ENCODE measurements around the gene FN1. TPM values are rescaled to one million over a fixed set of nuclear protein-coding genes. Genes with fewer than 3 reads are reported as not detected.

Gene FN1
- polyA plus RNA-seq, 1 of the 3 experiments (the other 2 are of a cell fraction) = 1,671 TPM

DNA sequence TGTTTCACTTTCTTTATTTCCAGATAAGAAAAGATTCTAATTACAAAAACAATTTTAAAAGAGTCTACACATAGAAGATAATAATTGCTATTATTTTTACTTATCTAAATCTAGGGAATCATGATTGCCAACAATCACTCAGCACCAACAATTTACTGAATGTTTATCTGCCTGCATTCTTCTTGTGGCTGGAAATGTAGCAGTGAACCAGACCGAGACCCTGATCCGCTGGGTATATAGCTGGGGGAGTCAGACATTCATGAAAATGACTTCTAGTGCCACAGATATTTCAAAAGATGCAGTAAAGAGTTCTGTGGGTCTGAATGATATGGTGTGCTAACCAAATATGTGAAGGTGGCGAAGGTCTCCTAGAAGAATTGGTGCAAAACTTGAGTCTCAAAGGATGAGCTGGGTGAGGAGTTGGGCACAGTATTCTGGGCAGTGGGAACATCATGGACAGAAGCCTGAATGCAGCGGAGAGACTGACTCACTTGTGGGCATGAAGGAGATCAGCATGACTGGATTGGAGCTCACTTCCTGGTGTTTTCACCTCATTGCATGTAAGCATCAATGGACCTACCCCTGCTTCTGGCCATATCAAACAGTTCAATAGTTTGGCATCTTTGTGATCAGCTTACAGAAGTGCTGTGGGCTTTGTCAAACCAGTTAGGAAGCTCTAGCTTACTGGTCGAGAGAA is 26.1 kb upstream of the FN1 start:
- WGBS (ENCODE audit: low lambda C conversion rate) = 96% methylated on average over 5 of the region's 5 CpGs
- peak overlapping the region; percentile 44; the same call in 1 of the 2 replicates for H2AFZ ChIP-seq (ENCODE audit: low read depth)

More for the DNA sequence above, 26.1 kb upstream of the FN1 start:
- Histone ChIP-seq H3K9ac (peak overlapping the region; percentile 59; the same call in 1 of the 2 replicates), H3K4me2 (no peak overlapping the region), H3K9me2 (no peaks in the 10 kb centered on the region), H3K36me3 (replicated peaks in 1 of 2; ENCODE audit: control insufficient read depth in 1 of 2, insufficient read depth in 2 of 2, low read length in 1 of 2) (no peaks in the 10 kb centered on the region), H3F3A (replicated peaks; ENCODE audit: insufficient read depth) (peaks cover 20% of the 10 kb centered on the region), H3K27ac (ENCODE audit: low read depth in 2 of 2, low read length in 1 of 2) (peak overlapping the region in 1 of 2 experiments; percentile 90; a peak in 2 of 4 replicates), H4K20me1 (ENCODE audit: insufficient read depth) (no peaks in the 10 kb centered on the region), H3K4me3 (ENCODE audit: low read depth in 2 of 2, low read length in 1 of 2) (no peak overlapping the region), H3K79me2 (ENCODE audit: insufficient read depth) (no peaks in the 10 kb centered on the region), H3K9me3 (no peaks in the 10 kb centered on the region), H3K4me1 (ENCODE audit: control insufficient read depth in 1 of 2, insufficient read depth in 2 of 2, low read depth in 1 of 2, low read length in 1 of 2) (peaks cover 0 to 22% of the 10 kb centered on the region in 2 experiments; a peak in 3 of 4 replicates), H3K27me3 (ENCODE audit: insufficient read depth) (no peaks in the 10 kb centered on the region)
- ChIA-PET CTCF (no interaction called here), POLR2A (no interaction called here)
- TF ChIP-seq CHD2 (IDR thresholded peaks at IDR 0.05; ENCODE audit: low read length, partially characterized antibody) (no peak), CTCF (IDR thresholded peaks at IDR 0.05) (no peak), REST (IDR thresholded peaks at IDR 0.05; ENCODE audit: low read depth, low read length) (no peak), ELF1 (IDR thresholded peaks at IDR 0.05) (0 out of 2 replicates have a peak, but pooled peaks have one; percentile 25), JUND (IDR thresholded peaks at IDR 0.05) (no peak), FOSL2 (IDR thresholded peaks at IDR 0.05; ENCODE audit: borderline replicate concordance, low read depth) (0 out of 2 replicates have a peak, but pooled peaks have one; percentile 11)
- no peak for DNase-seq

All from SK-N-SH (cell line).